H1 (cell line): ENCODE data around the gene CAMKMT. TPM values are rescaled to one million over a fixed set of nuclear protein-coding genes. Genes with fewer than 3 reads are reported as not detected.

ENCODE experiments used
- CTCF ChIA-PET: fragments of 300-600 bp; sonication (Branson Sonifier 250); formaldehyde crosslinking; loops from one replicate; lab custom pipeline; 2021; ENCODE audit not compliant: partially characterized antibody; lab: Charles Lee
- POLR2A ChIA-PET: fragments of 300-600 bp; sonication (Branson Sonifier 250); formaldehyde crosslinking; loops from one replicate; lab custom pipeline; 2021; ENCODE audit warnings: inconsistent platforms; ENCODE audit not compliant: partially characterized antibody; lab: Charles Lee
- DNase-seq, 2 experiments: peaks; one replicate each; pipeline versions ENCODE4 v3.0.0 to v3.0.0-alpha.2; 2010 to 2022; ENCODE audit warnings: low spot score in 2 of 2, low read depth in 1 of 2, mixed read lengths in 1 of 2
- FAIRE-seq: peaks from 2 replicates; lab custom pipeline; 2011; peaks lifted over from hg19 to GRCh38; lab: Jason Lieb, UNC
- H2AFZ ChIP-seq: 2 replicates; pipeline ENCODE4 v1.8.1; 2012; ENCODE audit warnings: low read length, inconsistent platforms
- H2AK5ac ChIP-seq: 2 replicates; pipeline ENCODE4 v1.6.1; 2013; ENCODE audit warnings: low read depth, low read length
- H2BK120ac ChIP-seq: replicated peaks from 2 replicates; pipeline ENCODE3; 2013; ENCODE audit warnings: low read depth, low read length, inconsistent platforms
- H2BK12ac ChIP-seq: 2 replicates; pipeline ENCODE4 v1.6.1; 2013; ENCODE audit warnings: low read depth, low read length
- H2BK15ac ChIP-seq: 2 replicates; pipeline ENCODE4 v1.6.1; 2013; ENCODE audit warnings: low read length
- H2BK20ac ChIP-seq: 2 replicates; pipeline ENCODE4 v1.6.1; 2013; ENCODE audit warnings: low read length
- H2BK5ac ChIP-seq: 2 replicates; pipeline ENCODE4 v1.6.1; 2013; ENCODE audit warnings: low read depth, low read length
- H3K14ac ChIP-seq: 2 replicates; pipeline ENCODE4 v1.6.1; 2013; ENCODE audit warnings: inconsistent platforms; ENCODE audit not compliant: insufficient read length
- H3K18ac ChIP-seq: 2 replicates; pipeline ENCODE4 v1.6.1; 2013; ENCODE audit warnings: low read length; ENCODE audit errors: extremely low read depth
- H3K23ac ChIP-seq: 2 replicates; pipeline ENCODE4 v1.6.1; 2013; ENCODE audit warnings: inconsistent platforms; ENCODE audit not compliant: insufficient read length
- H3K23me2 ChIP-seq: 2 replicates; pipeline ENCODE4 v1.6.1; 2013; ENCODE audit warnings: low read depth, low read length
- H3K27ac ChIP-seq: 2 replicates; pipeline ENCODE4 v1.6.1; 2011; ENCODE audit warnings: low read depth, low read length, inconsistent platforms
- H3K27me3 ChIP-seq, 4 experiments: replicated peaks in 1 of 4; 1 replicate in 1 of 4; 2 replicates in 3 of 4; pipeline versions ENCODE4 v1.6.1 to v1.8.1; 2011 to 2013; ENCODE audit warnings: low read length in 3 of 4, mild to moderate bottlenecking in 3 of 4, inconsistent platforms in 2 of 4, mixed read lengths in 2 of 4, moderate library complexity in 1 of 4; ENCODE audit not compliant: control insufficient read depth in 3 of 4, insufficient read depth in 3 of 4; ENCODE audit errors: extremely low read depth in 1 of 4
- H3K36me3 ChIP-seq, 4 experiments: 2 replicates each; pipeline versions ENCODE4 v1.6.1 to v1.8.1; 2011 to 2013; ENCODE audit warnings: mild to moderate bottlenecking in 4 of 4, low read length in 3 of 4, moderate library complexity in 2 of 4, control low read depth in 1 of 4, inconsistent platforms in 1 of 4; ENCODE audit not compliant: insufficient read depth in 4 of 4, control insufficient read depth in 2 of 4
- H3K4ac ChIP-seq: replicated peaks from 2 replicates; pipeline ENCODE3; 2013; ENCODE audit warnings: low read length, low read depth, mixed read lengths, inconsistent platforms; ENCODE audit not compliant: insufficient read length
- H3K4me1 ChIP-seq, 4 experiments: replicated peaks in 1 of 4; 1 replicate in 1 of 4; 2 replicates in 3 of 4; pipeline versions ENCODE4 v1.6.1 to v1.8.1; 2011 to 2013; ENCODE audit warnings: low read length in 3 of 4, inconsistent platforms in 2 of 4, mixed read lengths in 1 of 4; ENCODE audit not compliant: insufficient read depth in 4 of 4, control insufficient read depth in 3 of 4
- H3K4me2 ChIP-seq, 2 experiments: 2 replicates each; pipeline versions ENCODE4 v1.6.1 to v1.8.1; 2011 to 2013; ENCODE audit warnings: low read depth in 2 of 2, low read length in 2 of 2, control low read depth in 1 of 2, inconsistent platforms in 1 of 2, mild to moderate bottlenecking in 1 of 2; ENCODE audit not compliant: insufficient read depth in 1 of 2
- H3K4me3 ChIP-seq, 4 experiments: fragments of 200-600, 300-600 bp in 1 of 4; sonication (generic), shearing (Covaris generic), sonication (Bioruptor Twin) in 1 of 4; 2 replicates each; pipeline versions ENCODE4 v1.5.1 to v1.8.1; 2011 to 2016; ENCODE audit warnings: low read length in 4 of 4, low read depth in 3 of 4, control low read depth in 2 of 4, inconsistent platforms in 2 of 4, mild to moderate bottlenecking in 2 of 4, mixed read lengths in 1 of 4, moderate library complexity in 1 of 4; ENCODE audit not compliant: insufficient read depth in 2 of 4; ENCODE audit errors: extremely low read depth in 1 of 4
- H3K56ac ChIP-seq: replicated peaks from 2 replicates; pipeline ENCODE3; 2013; ENCODE audit warnings: low read depth, mild to moderate bottlenecking, mixed read lengths, low read length, inconsistent platforms; ENCODE audit not compliant: insufficient read length
- H3K79me1 ChIP-seq: 2 replicates; pipeline ENCODE4 v1.6.1; 2013; ENCODE audit warnings: low read depth, low read length, control low read depth
- H3K79me2 ChIP-seq, 2 experiments: 2 replicates each; pipeline versions ENCODE4 v1.6.1 to v1.8.1; 2012 to 2013; ENCODE audit warnings: low read length in 2 of 2, mild to moderate bottlenecking in 2 of 2, inconsistent platforms in 1 of 2; ENCODE audit not compliant: insufficient read depth in 2 of 2, control insufficient read depth in 1 of 2
- H3K9ac ChIP-seq, 4 experiments: replicated peaks in 1 of 4; 1 replicate in 1 of 4; 2 replicates in 3 of 4; pipeline versions ENCODE4 v1.6.1 to v1.8.1; 2011 to 2013; ENCODE audit warnings: low read depth in 3 of 4, low read length in 3 of 4, control low read depth in 2 of 4, mild to moderate bottlenecking in 2 of 4, moderate library complexity in 2 of 4, inconsistent platforms in 1 of 4; ENCODE audit errors: extremely low read depth in 1 of 4
- H3K9me3 ChIP-seq, 2 experiments: 2 replicates each; pipeline versions ENCODE4 v1.6.1 to v1.8.1; 2012 to 2013; ENCODE audit warnings: mild to moderate bottlenecking in 2 of 2, moderate library complexity in 2 of 2, control low read depth in 1 of 2, inconsistent platforms in 1 of 2, low read depth in 1 of 2, low read length in 1 of 2, mixed read lengths in 1 of 2; ENCODE audit not compliant: insufficient read depth in 2 of 2
- H4K20me1 ChIP-seq, 2 experiments: replicated peaks in 1 of 2; 2 replicates each; pipeline versions ENCODE3 to v1.8.1; 2011 to 2013; ENCODE audit warnings: inconsistent platforms in 2 of 2, low read length in 2 of 2, mild to moderate bottlenecking in 1 of 2; ENCODE audit not compliant: insufficient read depth in 2 of 2, control insufficient read depth in 1 of 2
- H4K5ac ChIP-seq: 2 replicates; pipeline ENCODE4 v1.6.1; 2013; ENCODE audit warnings: low read length, low read depth, mixed read lengths, inconsistent platforms; ENCODE audit not compliant: insufficient read length
- H4K8ac ChIP-seq: 2 replicates; pipeline ENCODE4 v1.8.0; 2013; ENCODE audit warnings: mild to moderate bottlenecking, moderate library complexity, low read length, inconsistent platforms; ENCODE audit not compliant: insufficient read depth; ENCODE audit errors: extremely low read depth
- H4K91ac ChIP-seq: replicated peaks from 2 replicates; pipeline ENCODE3; 2013; ENCODE audit warnings: low read length, mixed read lengths, inconsistent platforms; ENCODE audit not compliant: insufficient read length
- ASH2L ChIP-seq: fragments of 200-600, 300-600 bp; sonication (generic); IDR thresholded peaks from one replicate; pipeline ENCODE4 v1.7.1; 2017; ENCODE audit warnings: low read length
- CBX5 ChIP-seq: fragments of 300-800, 300-1000 bp; sonication (generic); IDR thresholded peaks from 2 replicates; pipeline ENCODE4 v1.7.1; 2016; ENCODE audit warnings: antibody characterized with exemption, low read length, low read depth
- HDAC2 ChIP-seq, 2 experiments: fragments of 300-600 bp in 1 of 2; sonication (generic) in 1 of 2; IDR thresholded peaks; 2 replicates each; pipeline ENCODE4 v1.6.1; 2011 to 2012; ENCODE audit warnings: low read depth in 2 of 2, low read length in 2 of 2, mild to moderate bottlenecking in 2 of 2, moderate library complexity in 2 of 2, borderline replicate concordance in 1 of 2, inconsistent platforms in 1 of 2
- KDM1A ChIP-seq: fragments of 200-600, 300-600 bp; sonication (generic); IDR thresholded peaks from 2 replicates; pipeline ENCODE4 v1.7.1; 2016; ENCODE audit warnings: mild to moderate bottlenecking, low read length, borderline replicate concordance
- SP1 ChIP-seq: IDR thresholded peaks from 2 replicates; pipeline ENCODE4 v1.6.1; 2011; ENCODE audit warnings: low read depth, low read length
- WGBS, 2 experiments: shearing (Covaris generic) in 1 of 2; methylation state at CpG; one replicate each; pipeline versions ENCODE4 v1.1.6 to v1.1.7; 2013 to 2015; ENCODE audit warnings: low lambda C conversion rate in 2 of 2, mixed read lengths in 2 of 2, inconsistent platforms in 1 of 2, low coverage in 1 of 2, missing lambda C conversion rate in 1 of 2; ENCODE audit not compliant: insufficient replicate concordance in 2 of 2, insufficient coverage in 1 of 2, insufficient read length in 1 of 2; ENCODE audit errors: extremely low coverage in 1 of 2, missing lambda C conversion rate in 1 of 2; 5-methylcytosine and 5-hydroxymethylcytosine counted together
- polyA plus RNA-seq, 7 experiments: library from polyadenylated mRNA; depleted of rRNA in 3 of 7; stranded (reverse) in 5 of 7; unstranded in 2 of 7; fragments of >200 nt in 5 of 7; fragments of 200-250 nt in 2 of 7; gene quantifications; 1 replicate in 5 of 7; 2 replicates in 1 of 7; 4 replicates in 1 of 7; pipeline versions ENCODE4 v1.2.1 to v1.2.3, GENCODE V29; 2011 to 2013; ENCODE audit warnings: missing spikeins in 2 of 7, mixed read lengths in 2 of 7
- total RNA-seq: library from RNA; stranded (reverse); fragmentation: NEBNext Ultra II Directional; extraction: Animal tissue kit (Norgen Biotek cat#: 25700); gene quantifications from 2 replicates; pipeline ENCODE4 v1.2.1, GENCODE V29; 2021
- TF ChIP-seq, protein P1 (sequence below): IDR thresholded peaks from 2 replicates; pipeline ENCODE4 v1.6.1; 2012; ENCODE audit warnings: low read length, inconsistent platforms
- TF ChIP-seq, protein P2 (sequence below): IDR thresholded peaks from 2 replicates; pipeline ENCODE4 v1.6.1; 2011; ENCODE audit warnings: low read depth, mild to moderate bottlenecking, low read length; ENCODE audit not compliant: insufficient read depth

The CAMKMT gene
- total and polyA plus RNA-seq, 2 of the 8 experiments (the other 6 are each of a cell fraction or from before 2014, with no cell fraction given), result 14.7 to 22.4 TPM

DNA sequence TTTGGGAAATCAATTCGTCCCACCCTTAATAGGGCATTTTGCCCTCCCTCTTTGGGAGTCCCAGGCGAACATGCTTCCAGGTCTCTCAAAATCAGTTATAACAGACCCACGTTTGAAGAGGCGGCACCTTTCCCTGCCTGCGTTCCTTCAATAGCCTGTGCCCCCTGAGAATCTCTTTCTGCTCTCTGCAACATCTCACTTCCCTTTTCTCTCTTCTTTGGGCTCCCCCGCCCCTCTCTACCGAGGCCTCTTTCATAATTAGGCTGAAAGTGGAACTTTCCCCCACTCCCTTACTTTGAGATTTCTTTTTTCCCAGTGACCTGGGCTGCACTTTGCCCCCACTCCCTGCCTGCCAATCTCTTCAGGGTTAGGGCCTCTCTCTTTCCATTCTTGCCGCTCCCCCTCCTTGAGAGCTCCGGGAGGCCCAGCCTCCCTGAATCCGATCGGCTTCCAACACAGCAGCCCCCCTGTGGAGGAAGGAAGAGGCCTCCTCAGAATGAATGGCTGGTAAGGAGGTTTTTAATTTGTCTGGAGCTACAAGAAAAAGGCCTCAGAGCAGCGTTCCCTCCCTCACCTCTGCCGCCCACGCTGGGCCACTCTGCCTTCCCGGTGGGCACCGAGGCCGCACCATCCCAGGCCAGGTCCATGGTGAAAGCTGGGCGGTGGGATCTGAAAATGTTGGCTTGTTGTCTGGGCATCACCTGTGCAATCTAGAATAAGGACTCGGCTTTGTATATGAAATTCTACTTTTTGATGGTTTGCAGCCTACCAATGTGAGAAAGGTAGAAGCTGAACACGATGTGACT is 417.1 kb downstream of the CAMKMT start:
- H3K27ac ChIP-seq, result no peak overlapping the region; the same call in 1 of the 2 replicates
- H3K79me2 ChIP-seq, result no peaks in the 10 kb centered on the region
- TF ChIP-seq, protein P1, sequence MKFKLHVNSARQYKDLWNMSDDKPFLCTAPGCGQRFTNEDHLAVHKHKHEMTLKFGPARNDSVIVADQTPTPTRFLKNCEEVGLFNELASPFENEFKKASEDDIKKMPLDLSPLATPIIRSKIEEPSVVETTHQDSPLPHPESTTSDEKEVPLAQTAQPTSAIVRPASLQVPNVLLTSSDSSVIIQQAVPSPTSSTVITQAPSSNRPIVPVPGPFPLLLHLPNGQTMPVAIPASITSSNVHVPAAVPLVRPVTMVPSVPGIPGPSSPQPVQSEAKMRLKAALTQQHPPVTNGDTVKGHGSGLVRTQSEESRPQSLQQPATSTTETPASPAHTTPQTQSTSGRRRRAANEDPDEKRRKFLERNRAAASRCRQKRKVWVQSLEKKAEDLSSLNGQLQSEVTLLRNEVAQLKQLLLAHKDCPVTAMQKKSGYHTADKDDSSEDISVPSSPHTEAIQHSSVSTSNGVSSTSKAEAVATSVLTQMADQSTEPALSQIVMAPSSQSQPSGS, result peak; percentile 80; the same call in 1 of the 2 replicates
- TF ChIP-seq KDM1A (peak; percentile 51; the same call in 1 of the 2 replicates), HDAC2 (IDR thresholded peaks at IDR 0.05; ENCODE audit: borderline replicate concordance in 1 of 2, low read depth in 2 of 2, low read length in 2 of 2) (0 out of 4 replicates have a peak, but pooled peaks of 1 of the 2 experiments have one; percentile 16), CBX5 (no peak), SP1 (peak; percentile 34; the same call in 1 of the 2 replicates), ASH2L (peak; percentile 71)
- TF ChIP-seq, protein P2, sequence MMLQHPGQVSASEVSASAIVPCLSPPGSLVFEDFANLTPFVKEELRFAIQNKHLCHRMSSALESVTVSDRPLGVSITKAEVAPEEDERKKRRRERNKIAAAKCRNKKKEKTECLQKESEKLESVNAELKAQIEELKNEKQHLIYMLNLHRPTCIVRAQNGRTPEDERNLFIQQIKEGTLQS, result no peak

More for the DNA sequence above, 417.1 kb downstream of the CAMKMT start:
- Histone ChIP-seq H3K9ac (0 out of 7 replicates have a peak overlapping the region, but pooled peaks of 1 of the 4 experiments have one; percentile 4), H3K27me3 (peaks cover 0 to 2% (median 0%) of the 10 kb centered on the region in 4 experiments; a peak in 1 of 7 replicates), H3K18ac (peak overlapping the region; percentile 93), H2BK20ac (peak overlapping the region; percentile 92), H4K91ac (peak overlapping the region; percentile 77), H2BK120ac (peak overlapping the region; percentile 41), H3K4me1 (peaks cover 16 to 38% (median 32%) of the 10 kb centered on the region in 4 experiments), H3K23ac (no peak overlapping the region), H2BK12ac (peak overlapping the region; percentile 86), H3K14ac (no peak overlapping the region), H4K20me1 (no peaks in the 10 kb centered on the region), H2BK15ac (peak overlapping the region; percentile 10; the same call in 1 of the 2 replicates), H3K56ac (no peak overlapping the region), H3K36me3 (no peaks in the 10 kb centered on the region), H2AK5ac (peak overlapping the region; percentile 31; the same call in 1 of the 2 replicates), H3K79me1 (no peaks in the 10 kb centered on the region), H3K4me2 (peak overlapping the region; percentile 75 to 82), H3K4ac (peak overlapping the region; percentile 24), H3K4me3 (peak overlapping the region; percentile 6 to 50 (median 29)), H2AFZ (no peak overlapping the region), H3K23me2 (peaks cover 8% of the 10 kb centered on the region; the same call in 1 of the 2 replicates), H4K8ac (no peak overlapping the region), H4K5ac (peak overlapping the region; percentile 73), H3K9me3 (peaks cover 0 to 4% of the 10 kb centered on the region in 2 experiments; a peak in 1 of 4 replicates), H2BK5ac (peak overlapping the region; percentile 73; the same call in 1 of the 2 replicates)
- ChIA-PET CTCF (interaction anchor here (0.5 to 3.3 kb wide), 13 partner anchors 9 to 299 kb away, joined by 3 to 18 read pairs (median 5); no protein-coding TSS in a partner anchor), POLR2A (interaction anchor here (0.9 to 4.1 kb wide), 10 partner anchors 9 to 168 kb away, joined by 3 to 27 read pairs (median 6); no protein-coding TSS in a partner anchor)
- DNase-seq, result peak in 1 of 2 experiments; percentile 73
- 16% methylated on average over 18 of the region's 20 CpGs; no CpG with 5 or more reads in 1 of the 2 experiments for WGBS, 2 experiments
- FAIRE-seq, result peak; percentile 75
